COLO668 (cell line): ENCODE data around the gene DPM2.

Experiments
- DNase-seq: peaks from one replicate; lab custom pipeline; 2025; ENCODE audit not compliant: unreplicated experiment; lab: John Stamatoyannopoulos, UW

DPM2 gene

DNA sequence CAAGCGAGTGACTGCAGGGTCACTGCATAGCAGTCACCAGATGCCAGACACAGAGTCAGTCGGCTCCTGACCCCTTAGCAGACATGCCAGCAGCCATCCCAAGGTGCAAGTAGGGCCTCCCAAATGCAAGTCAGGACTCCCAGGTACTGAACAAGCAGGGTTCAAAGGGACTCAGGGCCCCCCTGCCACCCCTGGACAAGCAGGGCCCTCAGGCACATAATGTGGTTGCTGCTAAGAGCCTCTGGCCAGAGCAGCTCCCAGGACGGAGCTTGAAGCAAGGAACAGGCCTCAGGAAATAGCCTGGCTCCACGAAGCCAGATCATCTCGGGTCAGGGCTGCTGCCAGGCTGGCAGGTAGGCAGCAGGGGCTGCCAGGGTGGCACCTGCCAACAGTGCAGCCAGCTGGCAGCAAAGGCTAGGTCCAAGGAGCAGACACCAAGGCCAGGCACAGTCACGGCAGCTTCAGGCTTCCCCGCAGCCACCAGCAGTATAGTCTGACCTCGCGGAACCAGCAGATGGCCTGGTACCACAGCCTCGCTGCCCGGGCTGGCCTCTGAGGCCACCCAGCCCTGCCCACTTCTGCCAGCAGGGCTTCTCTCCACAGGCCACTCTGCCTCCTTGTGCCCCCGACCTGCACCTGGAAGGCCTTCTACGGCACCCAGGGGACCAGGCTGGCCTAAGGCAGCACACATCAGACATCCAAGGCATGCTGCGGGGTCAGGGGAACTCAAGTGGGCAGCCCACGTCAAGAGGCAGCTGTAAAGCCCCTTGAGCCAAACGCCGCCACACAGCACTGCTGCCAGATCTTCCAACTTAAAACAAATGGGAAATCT lies 35.7 kb upstream of the DPM2 start:
- peak; percentile 49 for DNase-seq

DNA sequence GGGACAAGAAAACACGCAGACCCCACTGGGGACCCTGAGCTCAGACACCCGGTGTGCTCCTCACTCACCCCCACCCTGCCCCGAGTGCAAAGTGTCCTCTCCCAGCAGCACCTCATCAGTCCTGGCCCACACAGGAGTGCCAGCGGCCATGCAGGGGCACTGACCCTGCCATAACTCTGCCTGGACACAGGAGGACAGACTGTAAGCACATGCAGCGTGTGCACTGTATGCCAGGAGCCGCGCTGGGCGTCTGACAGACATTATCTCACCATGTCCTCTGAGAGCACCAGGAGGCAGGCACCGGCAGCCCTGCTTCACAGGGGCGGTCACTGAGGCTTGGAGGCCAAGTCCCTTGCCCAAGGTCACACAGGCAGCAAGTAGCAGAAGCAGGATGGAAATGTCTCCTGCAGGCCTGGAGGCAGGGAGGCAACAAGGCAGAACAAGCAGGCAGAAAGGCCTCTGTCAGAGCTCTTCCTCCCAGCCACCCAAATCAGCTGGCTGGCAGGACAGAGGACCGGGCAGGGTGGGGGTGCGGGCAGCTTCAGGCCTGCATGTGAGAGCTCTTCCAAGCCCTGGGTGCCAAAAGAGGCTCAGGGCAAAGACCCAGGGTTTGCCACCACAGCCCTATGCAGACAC lies 34.7 kb upstream of the DPM2 start:
- peak; percentile 30 for DNase-seq

DNA sequence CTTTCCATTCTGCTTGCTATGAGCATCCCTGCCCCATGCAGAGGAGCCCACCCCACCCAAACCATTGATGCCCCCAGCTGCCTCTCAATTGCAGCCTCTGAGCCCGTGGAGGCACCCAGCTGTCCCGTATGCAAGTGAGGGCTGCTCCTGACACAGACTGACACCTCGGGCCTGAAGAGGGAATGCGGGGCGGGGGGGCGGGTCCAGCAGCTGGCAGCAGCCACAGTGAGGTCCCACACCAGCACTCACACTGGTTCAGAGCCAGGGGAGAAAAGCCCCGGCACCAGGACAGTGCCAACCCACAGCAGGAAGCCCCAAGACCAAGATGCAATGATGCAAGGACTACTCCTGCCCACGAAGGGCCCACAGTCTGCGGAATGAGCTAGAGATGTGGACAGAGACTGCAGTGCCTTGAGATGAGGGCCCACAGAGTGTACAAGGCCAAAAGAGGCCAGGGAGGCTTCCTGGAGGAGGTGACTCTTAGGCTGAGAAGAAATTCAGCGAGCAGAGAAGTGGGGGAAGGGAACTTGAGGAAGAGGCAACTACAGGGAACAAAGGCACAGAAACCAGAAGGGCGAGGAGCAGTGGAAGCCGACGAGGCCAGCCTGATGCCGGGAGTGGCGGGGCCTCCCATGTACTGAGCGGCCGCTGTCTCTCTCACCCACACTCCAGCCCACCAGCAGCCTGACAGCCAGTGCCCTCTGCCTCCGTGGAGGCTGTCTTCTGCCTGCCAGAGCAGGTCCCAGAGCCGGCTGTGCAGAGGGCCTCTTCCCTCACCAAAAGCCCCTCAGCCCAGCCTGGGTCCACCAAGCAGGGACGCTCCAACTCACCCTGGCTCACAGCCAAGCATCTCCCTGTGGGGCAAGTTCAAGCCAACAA lies 33.9 kb upstream of the DPM2 start:
- peak; percentile 47 for DNase-seq

DNA sequence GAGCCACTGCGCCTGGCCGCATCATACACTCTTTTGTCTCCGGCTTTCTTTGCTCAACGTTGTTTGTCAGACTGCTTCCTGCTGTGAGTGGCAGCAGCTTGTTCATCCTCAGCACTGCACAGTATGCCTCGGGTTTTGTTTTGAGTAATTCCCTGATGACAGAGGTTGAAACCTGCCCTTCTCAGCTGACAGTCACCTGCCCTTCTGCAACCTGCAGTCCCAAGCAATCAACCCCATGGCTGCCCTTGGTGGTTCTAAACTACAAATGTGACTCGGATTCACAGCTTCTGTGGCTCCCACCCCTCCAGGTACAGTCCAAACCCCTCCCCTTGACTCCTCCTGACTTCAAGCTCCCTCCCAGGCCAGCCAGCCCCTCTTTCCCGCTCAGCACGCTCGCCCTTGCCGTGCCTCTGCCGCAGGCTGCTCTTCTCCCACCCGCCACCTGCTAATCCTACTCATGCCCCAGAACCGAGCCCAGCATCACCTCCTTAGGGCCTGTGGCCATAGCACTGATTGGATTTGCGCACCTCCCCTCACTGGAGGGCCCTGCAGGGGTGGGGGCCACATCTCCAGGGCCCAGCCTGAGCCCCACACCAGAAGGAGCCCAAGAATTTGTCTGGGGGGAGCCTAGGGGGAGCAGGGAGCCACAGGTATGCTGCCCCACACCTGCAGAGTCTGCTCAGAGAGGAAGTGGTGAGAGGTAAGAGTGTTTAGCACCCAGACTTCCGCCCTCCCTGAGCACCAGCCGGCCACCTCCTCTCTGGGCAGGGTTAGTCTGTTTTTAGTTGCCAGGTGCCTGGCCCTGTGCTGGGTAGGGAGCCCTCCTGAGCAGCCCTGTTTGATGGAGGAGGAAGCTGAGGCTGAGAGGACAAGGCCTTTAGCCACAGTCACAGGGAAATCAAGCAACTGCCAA lies 33.0 kb upstream of the DPM2 start:
- DNase-seq, result peak; percentile 84

DNA sequence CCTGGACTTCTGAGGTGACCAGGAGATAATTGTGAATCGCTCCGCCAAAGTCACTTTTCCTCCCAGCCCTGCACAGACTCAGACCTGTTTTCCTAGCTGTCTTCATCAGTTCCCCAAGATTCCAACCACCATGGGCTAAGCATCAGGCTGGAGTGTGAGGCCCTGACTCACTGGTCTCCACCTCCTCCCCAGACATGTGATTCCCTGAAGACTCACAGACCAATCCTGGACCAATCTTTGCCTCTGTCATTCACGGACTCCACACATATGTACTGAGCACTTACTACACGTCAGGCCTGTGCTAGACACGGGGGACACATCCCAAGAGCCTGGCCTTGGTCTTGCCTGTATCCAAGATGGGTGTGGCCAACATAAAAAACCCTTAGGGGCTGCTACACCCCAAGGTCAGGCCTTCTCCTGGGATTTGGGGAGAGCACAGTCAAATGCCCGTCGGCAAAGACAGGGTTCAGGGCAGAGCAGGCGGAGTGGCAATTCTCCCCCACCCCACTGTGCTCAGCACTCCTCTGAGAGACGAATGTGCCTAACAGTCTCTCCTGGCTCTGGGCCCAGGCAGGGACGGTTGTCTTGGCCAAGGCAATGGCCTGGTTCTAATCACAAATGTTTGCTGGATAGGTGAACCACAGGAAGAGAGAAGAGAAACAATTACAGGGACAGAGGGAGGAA lies 31.2 kb upstream of the DPM2 start:
- no peak for DNase-seq

DNA sequence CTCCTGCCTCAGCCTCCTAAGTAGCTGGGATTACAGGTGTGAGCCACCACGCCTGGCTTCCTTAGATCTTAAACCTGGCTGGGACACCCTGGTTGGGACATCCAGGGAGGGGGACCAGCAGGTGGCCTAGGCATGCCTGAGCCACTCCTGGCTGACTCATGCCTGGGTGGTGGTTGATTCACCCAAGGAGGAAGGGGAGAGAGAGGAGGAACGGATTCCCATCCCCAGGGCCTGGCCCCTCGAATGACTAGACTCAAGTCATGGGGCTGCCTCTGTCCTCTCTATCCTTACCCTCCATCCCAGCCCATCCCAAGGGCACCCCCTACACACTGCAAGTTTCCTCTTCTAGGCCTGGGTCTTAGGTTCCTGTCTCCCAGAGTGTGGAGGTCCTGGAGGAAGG lies 30.4 kb upstream of the DPM2 start:
- peak; percentile 38 for DNase-seq

DNA sequence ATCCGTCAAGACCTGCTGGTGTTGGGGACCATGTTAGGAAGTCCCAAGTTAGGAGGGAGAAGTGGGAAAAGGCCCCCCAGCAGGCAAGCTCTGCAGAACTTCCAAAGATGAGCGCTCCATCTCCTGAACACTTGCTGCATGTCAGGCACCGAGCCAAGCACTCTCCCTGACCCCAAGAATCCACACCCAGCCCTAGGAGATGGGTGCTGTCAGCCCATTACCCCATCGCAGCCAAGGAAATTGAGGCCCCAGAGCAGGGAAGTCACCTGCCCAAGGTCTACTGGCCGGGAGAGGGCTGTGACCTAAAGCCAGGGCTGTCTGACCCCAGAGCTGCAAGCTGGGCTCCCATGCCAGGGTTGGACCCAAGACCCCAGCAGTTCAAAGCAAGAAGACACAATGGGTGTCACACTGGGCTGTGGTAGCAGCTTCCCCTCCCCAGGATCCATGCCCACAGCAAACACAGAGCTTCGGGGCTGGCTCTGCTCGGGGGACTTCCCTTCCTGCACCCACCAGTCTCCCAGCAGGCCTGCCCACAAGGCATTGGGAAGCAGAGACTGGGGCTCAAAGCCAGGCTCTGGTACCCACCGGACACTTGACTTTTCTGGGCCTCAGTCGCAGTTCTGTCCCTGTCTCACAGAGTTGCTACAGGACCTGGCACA lies 29.6 kb upstream of the DPM2 start:
- no peak for DNase-seq

DNA sequence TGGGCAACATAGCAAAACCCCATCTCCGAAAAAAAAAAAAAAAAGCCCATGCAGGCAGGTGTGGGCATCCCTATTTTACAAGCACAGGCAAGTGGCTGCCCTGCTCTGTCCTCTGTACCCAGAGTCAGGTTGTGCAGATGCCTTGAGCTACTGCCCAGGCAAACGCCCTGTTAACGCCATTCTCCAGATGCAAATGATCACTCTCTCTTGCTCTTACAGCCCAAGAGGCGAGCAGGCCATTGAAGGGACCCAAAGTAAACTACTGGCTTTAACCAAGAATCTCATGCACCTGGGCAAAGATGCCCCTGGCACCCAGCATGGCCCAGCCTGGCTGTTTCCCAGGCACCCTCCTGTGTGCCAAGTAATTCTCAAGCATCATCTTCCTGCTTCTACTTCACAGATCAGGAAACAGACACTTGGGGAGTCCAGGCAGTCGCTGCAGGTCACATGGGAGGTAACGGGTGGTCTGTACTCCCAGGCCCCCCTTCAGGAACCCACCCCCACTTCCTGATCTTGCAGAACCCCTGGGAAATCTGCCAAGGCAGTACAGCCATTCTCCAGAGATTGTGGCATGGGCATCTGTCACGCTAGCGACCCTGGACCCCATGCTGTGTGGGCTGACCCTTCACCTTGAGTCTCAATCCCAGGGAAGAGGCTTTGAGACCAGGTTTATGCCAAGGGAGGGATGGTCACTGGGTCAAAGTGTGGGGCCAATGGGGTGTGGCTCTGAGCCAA lies 28.9 kb upstream of the DPM2 start:
- no peak for DNase-seq

DNA sequence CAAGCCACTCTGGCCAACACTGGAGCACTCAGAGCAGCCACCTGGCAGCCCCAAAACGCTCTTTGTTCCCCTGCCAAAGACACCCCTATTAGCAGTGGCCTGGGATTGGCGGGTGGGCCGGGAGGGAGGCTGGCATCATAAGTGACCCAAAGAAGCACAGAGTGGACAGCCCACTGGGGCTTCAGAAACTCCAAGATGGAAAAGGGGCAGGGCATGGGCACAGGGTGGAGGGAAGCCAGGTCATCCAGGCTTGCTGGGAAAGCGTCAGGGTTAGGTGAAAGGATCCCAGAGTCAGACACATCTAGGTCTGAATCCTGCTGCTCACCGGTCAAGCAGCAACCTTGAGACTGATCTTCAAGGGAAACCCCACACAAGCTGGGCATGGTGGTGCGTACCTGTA lies 28.3 kb upstream of the DPM2 start:
- no peak for DNase-seq

DNA sequence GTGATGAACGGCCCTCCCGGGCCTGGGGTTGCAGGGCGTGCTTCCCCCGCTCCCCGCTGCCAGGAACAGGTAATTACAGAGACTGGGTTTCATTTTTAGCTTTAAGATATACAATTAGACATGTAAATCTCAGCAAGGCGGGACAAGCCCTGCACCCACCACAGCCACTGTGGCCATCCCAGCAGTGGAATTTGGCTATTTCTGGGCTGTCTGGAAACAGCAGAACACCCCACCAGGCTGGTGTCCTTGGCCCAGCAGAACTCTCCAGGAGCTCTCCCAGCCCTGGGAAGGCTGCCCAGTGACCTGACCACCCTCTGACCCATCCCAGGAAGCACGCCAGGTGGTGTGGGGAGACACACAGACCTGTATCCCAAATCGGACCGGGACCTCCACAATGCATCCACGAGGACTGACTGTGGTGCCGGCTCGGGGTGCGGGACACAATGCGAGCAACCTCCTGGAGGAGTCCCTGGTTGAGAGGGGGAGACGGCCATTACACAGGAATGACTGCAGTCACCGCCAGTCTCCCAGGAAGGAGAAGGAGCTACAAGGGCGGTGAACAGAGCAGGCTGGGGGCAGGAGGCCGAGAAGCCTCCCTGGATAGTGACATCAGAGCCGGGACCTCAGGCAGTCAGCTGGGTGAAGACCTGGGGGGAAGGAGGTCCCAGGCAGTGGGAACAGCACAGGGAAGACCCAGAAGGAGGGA lies 25.9 kb upstream of the DPM2 start:
- DNase-seq, result no peak

DNA sequence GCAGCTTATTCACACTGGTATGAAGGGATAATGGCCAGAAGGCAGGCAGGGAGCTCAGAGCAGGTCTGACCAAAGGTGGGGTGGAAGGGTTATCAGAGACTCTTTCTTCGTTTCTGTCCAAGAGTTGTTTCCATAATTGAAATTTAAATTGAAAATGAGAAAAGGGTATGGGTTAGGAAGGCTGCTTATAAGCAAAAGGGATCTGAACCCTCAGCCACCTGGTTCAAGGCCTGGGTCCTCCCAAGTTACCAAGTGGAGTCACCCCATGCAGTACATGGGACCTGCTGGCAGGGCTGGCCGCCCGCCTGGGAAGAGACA lies 25.3 kb upstream of the DPM2 start:
- peak; percentile 12 for DNase-seq

DNA sequence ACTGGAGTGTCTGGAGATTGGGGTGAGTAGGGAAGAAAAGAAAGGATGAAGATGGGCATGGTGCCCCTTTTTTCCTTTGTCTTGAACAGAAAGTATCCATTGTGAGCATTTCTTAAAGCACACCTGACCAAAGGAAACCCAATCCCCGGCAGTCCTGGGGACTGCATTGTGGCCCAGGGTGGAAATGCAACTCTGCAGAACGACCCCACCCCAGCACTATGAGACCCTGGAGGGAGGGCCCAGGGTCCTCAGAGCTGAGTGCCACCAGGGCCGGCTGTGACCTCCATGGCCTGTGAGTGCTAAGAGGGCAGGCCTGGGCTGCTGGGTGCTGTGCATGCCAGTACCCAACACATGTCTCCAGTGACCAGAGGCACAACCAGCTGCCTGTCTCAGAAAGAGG lies 24.6 kb upstream of the DPM2 start:
- no peak for DNase-seq

DNA sequence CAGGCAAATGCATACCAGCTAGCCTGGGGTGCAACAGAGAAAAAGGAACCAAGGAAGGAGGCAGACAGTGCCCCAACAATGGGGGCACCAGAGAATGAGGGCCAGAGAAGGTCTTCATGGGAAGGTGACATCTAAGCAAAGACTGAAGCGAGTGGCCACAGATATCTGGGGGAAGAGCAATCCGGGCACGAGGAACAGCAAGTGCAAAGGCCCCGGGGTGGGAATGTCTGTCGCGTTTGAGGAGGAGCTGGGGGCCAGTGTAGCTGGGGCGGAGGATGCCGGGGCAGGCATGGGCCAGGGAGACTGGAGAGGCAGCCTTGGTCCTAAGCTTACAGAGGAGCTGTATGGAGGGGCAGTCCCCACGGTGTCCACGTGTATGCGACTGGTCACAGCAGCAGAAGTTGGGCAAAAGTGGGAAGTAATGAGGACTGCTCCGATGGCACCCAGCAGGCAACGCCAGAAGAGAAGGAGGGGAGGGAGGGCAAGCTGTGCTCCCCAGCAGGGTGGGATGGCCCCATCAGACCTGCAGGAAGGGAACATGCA lies 24.0 kb upstream of the DPM2 start:
- DNase-seq, result no peak

DNA sequence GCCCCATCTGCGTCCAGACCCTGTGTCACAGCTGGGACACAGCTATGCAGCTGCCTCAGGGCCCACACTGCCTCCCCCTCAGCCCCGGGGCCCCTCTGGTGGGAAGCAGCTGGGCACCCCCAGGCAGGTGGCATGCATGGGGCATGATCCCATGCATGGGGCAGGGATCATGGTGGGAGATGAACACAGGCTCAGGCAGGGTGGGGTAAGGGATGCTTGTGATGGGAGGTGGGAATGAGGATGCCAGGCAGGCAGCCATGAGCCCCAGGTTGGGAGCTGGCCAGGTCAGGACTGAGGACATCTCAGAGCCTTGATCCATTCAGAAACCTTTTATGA lies 23.5 kb upstream of the DPM2 start:
- DNase-seq, result no peak

DNA sequence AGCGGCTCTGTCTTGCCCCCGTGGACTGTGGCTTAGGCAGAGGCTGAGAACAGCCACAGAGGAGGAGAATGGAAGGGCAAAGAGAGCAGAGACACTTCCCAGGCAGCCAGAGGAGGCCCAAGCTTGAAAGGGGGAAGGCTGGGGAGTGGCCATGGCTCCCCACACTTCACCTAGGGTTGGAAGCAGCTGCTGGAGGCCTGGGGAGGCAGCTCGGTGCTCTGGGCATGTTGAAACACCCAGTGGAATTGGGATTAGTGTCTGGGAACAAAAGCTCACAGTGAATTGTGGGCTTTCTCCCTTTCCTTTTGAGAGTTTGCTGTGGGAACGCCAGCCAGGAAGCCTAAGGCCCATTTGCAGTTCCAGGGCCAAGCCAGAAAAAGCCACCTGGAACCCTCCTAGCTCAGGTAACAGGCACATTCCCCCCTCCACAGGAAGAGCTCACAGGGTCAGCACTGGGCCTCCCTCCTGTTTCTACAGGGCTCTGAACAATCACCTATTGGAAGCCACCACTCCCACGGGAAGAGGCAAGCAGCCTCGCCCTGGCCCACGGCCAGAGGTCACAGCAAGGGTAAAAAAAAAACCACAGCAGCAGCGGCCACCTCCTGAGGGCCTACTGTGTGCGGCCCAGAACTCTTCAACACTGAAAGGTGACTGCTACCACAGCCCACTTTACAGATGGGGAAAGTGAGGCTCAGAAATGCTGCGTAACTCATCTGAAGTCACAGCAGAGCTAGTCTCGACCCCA lies 22.9 kb upstream of the DPM2 start:
- peak; percentile 54 for DNase-seq

DNA sequence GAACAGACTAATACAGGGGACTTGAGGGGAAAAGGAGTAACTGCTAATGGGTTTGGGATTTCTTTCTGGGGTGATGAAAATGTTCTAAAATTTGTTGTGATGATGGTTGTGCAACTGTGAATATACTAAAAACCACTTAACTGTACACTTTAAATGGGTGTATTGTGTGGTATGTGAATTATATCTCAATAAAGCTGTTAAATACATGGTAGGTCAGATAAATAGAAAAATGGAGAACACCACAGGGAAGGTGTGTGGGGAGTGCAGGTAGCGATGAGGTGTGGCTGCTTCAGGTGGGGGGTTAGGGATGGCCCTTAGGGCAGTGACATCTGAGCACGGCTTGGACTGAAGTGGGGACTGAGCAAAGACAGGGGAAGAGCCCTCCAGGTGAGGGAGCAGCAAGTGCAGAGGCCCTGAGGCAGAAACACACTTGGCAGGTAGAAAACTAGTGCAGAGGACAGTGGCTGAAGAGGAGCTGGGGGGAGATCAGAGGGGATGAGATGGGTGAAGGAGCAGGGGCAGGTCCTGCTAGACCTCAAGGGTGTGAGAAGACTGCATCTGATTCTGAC lies 22.3 kb upstream of the DPM2 start:
- no peak for DNase-seq

DNA sequence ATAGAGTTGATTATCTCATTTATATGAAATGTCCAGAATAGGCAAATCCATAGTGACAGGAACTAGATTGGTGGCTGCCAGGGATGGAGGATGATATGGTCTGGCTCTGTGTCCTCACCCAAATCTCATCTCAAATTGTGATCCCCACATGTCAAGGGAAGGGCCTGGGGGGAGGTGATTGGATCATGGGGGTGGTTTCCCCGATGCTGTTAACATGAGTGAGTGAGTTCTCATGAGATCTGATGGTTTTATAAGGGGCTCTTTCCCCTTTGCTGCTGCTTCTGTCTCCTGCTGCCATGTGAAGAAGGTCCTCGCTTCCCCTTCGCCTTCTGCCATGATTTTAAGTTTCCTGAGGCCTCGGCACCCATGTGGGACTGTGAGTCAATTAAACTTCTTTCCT lies 21.7 kb upstream of the DPM2 start:
- no peak for DNase-seq
